Measurements from ENCODE around the gene GRIN2A.

DNA sequence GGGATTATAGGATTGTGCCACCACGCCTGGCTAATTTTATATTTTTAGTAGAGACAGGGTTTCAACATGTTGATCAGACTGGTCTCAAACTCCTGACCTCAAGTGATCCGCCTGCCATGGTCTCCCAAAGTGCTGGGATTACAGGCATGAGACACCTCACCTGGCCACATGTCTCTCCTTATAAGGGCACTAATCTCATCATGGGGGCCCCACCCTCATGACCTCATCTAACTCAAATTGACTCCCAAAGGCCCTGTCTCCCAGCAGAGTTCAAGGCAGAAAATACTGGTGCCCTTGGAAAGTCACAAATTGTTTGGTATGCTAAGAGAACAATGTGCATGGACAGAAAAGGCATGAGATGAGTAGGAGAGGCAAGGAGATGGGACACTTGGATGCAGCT, 49.3 kb upstream of the GRIN2A start:
- TF ChIP-seq ZFP30 (CRISPR knock-in tag; IDR thresholded peaks at IDR 0.05) (no peak), ZFP3 (CRISPR knock-in tag; IDR thresholded peaks at IDR 0.05) (no peak), ARNTL (CRISPR knock-in tag; IDR thresholded peaks at IDR 0.05; ENCODE audit: borderline replicate concordance, low read depth) (no peak)
- TF ChIP-seq, protein P1, sequence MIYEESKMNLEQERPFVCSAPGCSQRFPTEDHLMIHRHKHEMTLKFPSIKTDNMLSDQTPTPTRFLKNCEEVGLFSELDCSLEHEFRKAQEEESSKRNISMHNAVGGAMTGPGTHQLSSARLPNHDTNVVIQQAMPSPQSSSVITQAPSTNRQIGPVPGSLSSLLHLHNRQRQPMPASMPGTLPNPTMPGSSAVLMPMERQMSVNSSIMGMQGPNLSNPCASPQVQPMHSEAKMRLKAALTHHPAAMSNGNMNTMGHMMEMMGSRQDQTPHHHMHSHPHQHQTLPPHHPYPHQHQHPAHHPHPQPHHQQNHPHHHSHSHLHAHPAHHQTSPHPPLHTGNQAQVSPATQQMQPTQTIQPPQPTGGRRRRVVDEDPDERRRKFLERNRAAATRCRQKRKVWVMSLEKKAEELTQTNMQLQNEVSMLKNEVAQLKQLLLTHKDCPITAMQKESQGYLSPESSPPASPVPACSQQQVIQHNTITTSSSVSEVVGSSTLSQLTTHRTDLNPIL (CRISPR knock-in tag; IDR thresholded peaks at IDR 0.05; ENCODE audit: low read depth) = no peak

Measured in SK-N-SH treated with all-trans-retinoic acid at 6 μM for 48 hours (cell line).